Gastrocnemius medialis (tissue), 4 donors: ENCODE results near the gene OR2G3.

Experiments
- CTCF ChIP-seq, 5 experiments: fragments of 450-650 bp in 3 of 5; fragments of 200-600 bp in 2 of 5; sonication (generic) in 2 of 5; IDR thresholded peaks in 4 of 5; conservative IDR thresholded peaks in 1 of 5; 1 replicate in 4 of 5; 2 replicates in 1 of 5; pipeline ENCODE4 v1.5.1; 2016 to 2019; ENCODE audit warnings: antibody characterized with exemption in 5 of 5, mild to moderate bottlenecking in 3 of 5, moderate library complexity in 3 of 5
- POLR2A ChIP-seq, 2 donors: fragments of 450-650 bp; IDR thresholded peaks; one replicate each; pipeline ENCODE4 v1.6.1; 2017; ENCODE audit warnings: antibody characterized with exemption in 2 of 2, mild to moderate bottlenecking in 2 of 2, moderate library complexity in 2 of 2

GRCh38 chr1:247605286-247605685 is at the start of gene OR2G3:
- TF ChIP-seq CTCF (IDR thresholded peaks at IDR 0.05 in 4 of 5, conservative IDR thresholded peaks at IDR 0.05 in 1 of 5): no peak
- no peak for TF ChIP-seq POLR2A (IDR thresholded peaks at IDR 0.05)
